HepG2 (cell line): Measurements from ENCODE around the gene RRP12. TPM values are rescaled to one million over a fixed set of nuclear protein-coding genes. Genes with fewer than 3 reads are reported as not detected.

Experiments
- CENPX ChIP-seq: sonication (generic); formaldehyde crosslinking; IDR thresholded peaks from 2 replicates; pipeline ENCODE4 v1.9.0; 2021; ENCODE audit warnings: mild to moderate bottlenecking, missing genetic modification reagents, moderate library complexity
- ESRRA ChIP-seq: sonication (generic); formaldehyde crosslinking; IDR thresholded peaks from 2 replicates; pipeline ENCODE4 v1.5.1; 2020; ENCODE audit warnings: mild to moderate bottlenecking, low read depth, missing genetic modification reagents
- MTA1 ChIP-seq: sonication (generic); formaldehyde crosslinking; IDR thresholded peaks from 2 replicates; pipeline ENCODE4 v1.4.0; 2020; ENCODE audit warnings: missing genetic modification reagents, mild to moderate bottlenecking, borderline replicate concordance
- NFATC3 ChIP-seq: sonication (generic); formaldehyde crosslinking; IDR thresholded peaks from 2 replicates; pipeline ENCODE4 v1.5.1; 2020; ENCODE audit warnings: mild to moderate bottlenecking, missing genetic modification reagents
- NFE2L2 ChIP-seq: fragments of 150-350 bp; IDR thresholded peaks from 2 replicates; pipeline ENCODE4 v1.6.1; 2014; ENCODE audit warnings: low read length
- NR3C1 ChIP-seq: sonication (generic); formaldehyde crosslinking; IDR thresholded peaks from 2 replicates; pipeline ENCODE4 v1.4.0; 2020; ENCODE audit warnings: missing genetic modification reagents
- ONECUT2 ChIP-seq: sonication (generic); formaldehyde crosslinking; IDR thresholded peaks from 2 replicates; pipeline ENCODE4 v1.4.0; 2020; ENCODE audit warnings: missing genetic modification reagents
- PAF1 ChIP-seq: IDR thresholded peaks from 2 replicates; pipeline ENCODE4 v1.6.1; 2016; ENCODE audit warnings: missing genetic modification reagents, missing compliant biosample characterization
- PHF21A ChIP-seq: sonication (generic); formaldehyde crosslinking; IDR thresholded peaks from 2 replicates; pipeline ENCODE4 v1.5.0; 2020; ENCODE audit warnings: mild to moderate bottlenecking, missing genetic modification reagents
- POLR2A ChIP-seq, 2 experiments: IDR thresholded peaks; 2 replicates each; pipeline ENCODE4 v1.6.1; 2011; ENCODE audit warnings: low read depth in 2 of 2, low read length in 2 of 2, mild to moderate bottlenecking in 1 of 2, moderate library complexity in 1 of 2; ENCODE audit not compliant: insufficient read depth in 1 of 2
- SP4 ChIP-seq: sonication (generic); formaldehyde crosslinking; IDR thresholded peaks from 2 replicates; pipeline ENCODE4 v1.8.1; 2023; ENCODE audit warnings: mild to moderate bottlenecking, missing genetic modification reagents
- ZMYM2 ChIP-seq: sonication (generic); formaldehyde crosslinking; IDR thresholded peaks from 2 replicates; pipeline ENCODE4 v1.8.0; 2022; ENCODE audit warnings: mild to moderate bottlenecking, missing genetic modification reagents
- ZNF30 ChIP-seq: sonication (generic); formaldehyde crosslinking; IDR thresholded peaks from 2 replicates; pipeline ENCODE4 v1.5.0; 2020; ENCODE audit warnings: mild to moderate bottlenecking, missing genetic modification reagents
- ZNF451 ChIP-seq: sonication (generic); formaldehyde crosslinking; IDR thresholded peaks from 2 replicates; pipeline ENCODE4 v1.5.0; 2020; ENCODE audit warnings: mild to moderate bottlenecking, missing genetic modification reagents
- ZNF7 ChIP-seq: IDR thresholded peaks from 2 replicates; pipeline ENCODE4 v1.6.1; 2016; ENCODE audit warnings: missing biosample characterization, missing genetic modification reagents
- ZSCAN21 ChIP-seq: sonication (generic); formaldehyde crosslinking; IDR thresholded peaks from 2 replicates; pipeline ENCODE4 v1.8.0; 2022; ENCODE audit warnings: mild to moderate bottlenecking, missing genetic modification reagents, moderate library complexity, borderline replicate concordance
- polyA plus RNA-seq, 8 experiments: library from polyadenylated mRNA; depleted of rRNA in 3 of 8; stranded (reverse) in 7 of 8; unstranded in 1 of 8; fragments of >200 nt; fragmentation: Illumina TruSeq in 4 of 8; extraction: Trizol in 4 of 8; gene quantifications; 2 replicates each; pipeline versions ENCODE4 v1.2.1 to v1.2.3, GENCODE V29; 2011 to 2016; ENCODE audit warnings: low read depth in 4 of 8, missing spikeins in 1 of 8, mixed read lengths in 1 of 8; ENCODE audit not compliant: insufficient read depth in 1 of 8
- total RNA-seq, 5 experiments: library from RNA; depleted of rRNA; stranded (reverse); fragments of >200 nt; fragmentation: Illumina TruSeq; extraction: Trizol; gene quantifications; 2 replicates each; pipeline ENCODE4 v1.2.3, GENCODE V29; 2016; ENCODE audit warnings: low read depth in 1 of 5
- TF ChIP-seq, protein P1 (sequence below): IDR thresholded peaks from 2 replicates; pipeline ENCODE4 v1.6.1; 2016; ENCODE audit warnings: control low read depth
- TF ChIP-seq, protein P2 (sequence below): sonication (generic); formaldehyde crosslinking; conservative IDR thresholded peaks from 2 replicates; pipeline ENCODE4 v1.4.0; 2020; ENCODE audit warnings: missing genetic modification reagents
- TF ChIP-seq, protein P3 (sequence below): sonication (generic); formaldehyde crosslinking; IDR thresholded peaks from 2 replicates; pipeline ENCODE4 v1.4.0; 2020; ENCODE audit warnings: mild to moderate bottlenecking, missing genetic modification reagents
- TF ChIP-seq, protein P4 (sequence below): sonication (generic); formaldehyde crosslinking; IDR thresholded peaks from 2 replicates; pipeline ENCODE4 v1.4.0; 2020; ENCODE audit warnings: missing genetic modification reagents, low read depth, mild to moderate bottlenecking, borderline replicate concordance
- TF ChIP-seq, protein P5 (sequence below): IDR thresholded peaks from 2 replicates; pipeline ENCODE4 v1.6.1; 2016; ENCODE audit warnings: low read depth
- TF ChIP-seq, protein P6 (sequence below): sonication (generic); formaldehyde crosslinking; IDR thresholded peaks from 2 replicates; pipeline ENCODE4 v1.4.0; 2020; ENCODE audit warnings: missing genetic modification reagents

RRP12 gene
- total and polyA plus RNA-seq, 2 of the 13 experiments (the other 11 are each of a cell fraction or from before 2014, with no cell fraction given): 13.2 to 39.4 TPM

DNA sequence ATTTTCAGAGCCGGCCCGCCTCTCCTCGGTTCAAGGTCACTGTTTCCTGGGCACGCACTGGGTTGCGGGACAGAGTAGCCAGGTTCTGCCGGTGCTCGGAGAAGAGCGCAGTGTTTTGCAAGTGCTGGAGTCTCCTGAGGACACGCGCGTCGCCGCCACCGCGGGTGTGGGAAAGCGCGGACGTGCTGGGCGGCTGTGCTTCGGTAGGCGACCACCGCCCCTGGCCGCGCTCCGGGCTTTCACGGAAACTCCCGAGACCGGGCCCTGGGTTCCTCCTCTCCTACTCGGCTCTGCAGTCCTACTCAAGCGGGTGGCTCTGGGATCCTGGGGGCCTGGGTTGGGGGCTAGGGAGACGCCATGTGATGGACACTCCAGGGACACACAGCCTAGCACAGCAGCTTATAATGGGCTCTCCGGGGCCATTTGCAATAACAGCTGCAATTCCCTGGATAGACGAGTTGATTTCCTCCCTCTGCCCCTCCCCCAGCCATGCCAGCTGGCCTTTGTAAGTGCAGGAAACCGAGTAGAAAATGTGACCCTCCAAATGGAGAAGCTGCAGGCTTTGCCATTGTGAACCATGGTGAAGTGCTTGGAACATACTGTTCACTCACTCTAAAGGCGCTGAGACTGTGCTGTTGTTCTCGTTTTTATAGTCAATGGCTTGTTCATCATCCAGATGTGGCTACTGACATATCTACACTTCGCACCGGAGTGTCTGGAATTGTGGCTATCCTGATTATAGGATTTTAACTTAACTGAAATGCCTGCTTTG lies 79.9 kb downstream of the RRP12 start (continued):
- TF ChIP-seq, protein P1, sequence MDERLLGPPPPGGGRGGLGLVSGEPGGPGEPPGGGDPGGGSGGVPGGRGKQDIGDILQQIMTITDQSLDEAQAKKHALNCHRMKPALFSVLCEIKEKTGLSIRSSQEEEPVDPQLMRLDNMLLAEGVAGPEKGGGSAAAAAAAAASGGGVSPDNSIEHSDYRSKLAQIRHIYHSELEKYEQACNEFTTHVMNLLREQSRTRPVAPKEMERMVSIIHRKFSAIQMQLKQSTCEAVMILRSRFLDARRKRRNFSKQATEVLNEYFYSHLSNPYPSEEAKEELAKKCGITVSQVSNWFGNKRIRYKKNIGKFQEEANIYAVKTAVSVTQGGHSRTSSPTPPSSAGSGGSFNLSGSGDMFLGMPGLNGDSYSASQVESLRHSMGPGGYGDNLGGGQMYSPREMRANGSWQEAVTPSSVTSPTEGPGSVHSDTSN: no peak
- TF ChIP-seq SP4 (CRISPR knock-in tag) (no peak), PAF1 (CRISPR knock-in tag) (no peak), ZSCAN21 (CRISPR knock-in tag) (no peak), NR3C1 (no peak), POLR2A (IDR thresholded peaks at IDR 0.05; ENCODE audit: insufficient read depth in 1 of 2, low read depth in 2 of 2, low read length in 2 of 2) (no peak), ZNF7 (no peak), MTA1 (peak; percentile 46; the same call in 1 of the 2 replicates), ONECUT2 (no peak), ZNF451 (CRISPR knock-in tag) (no peak), ESRRA (CRISPR knock-in tag) (no peak), ZMYM2 (CRISPR knock-in tag) (no peak), PHF21A (no peak), NFATC3 (no peak), NFE2L2 (no peak), CENPX (CRISPR knock-in tag) (no peak), ZNF30 (no peak)
- TF ChIP-seq, protein P2, sequence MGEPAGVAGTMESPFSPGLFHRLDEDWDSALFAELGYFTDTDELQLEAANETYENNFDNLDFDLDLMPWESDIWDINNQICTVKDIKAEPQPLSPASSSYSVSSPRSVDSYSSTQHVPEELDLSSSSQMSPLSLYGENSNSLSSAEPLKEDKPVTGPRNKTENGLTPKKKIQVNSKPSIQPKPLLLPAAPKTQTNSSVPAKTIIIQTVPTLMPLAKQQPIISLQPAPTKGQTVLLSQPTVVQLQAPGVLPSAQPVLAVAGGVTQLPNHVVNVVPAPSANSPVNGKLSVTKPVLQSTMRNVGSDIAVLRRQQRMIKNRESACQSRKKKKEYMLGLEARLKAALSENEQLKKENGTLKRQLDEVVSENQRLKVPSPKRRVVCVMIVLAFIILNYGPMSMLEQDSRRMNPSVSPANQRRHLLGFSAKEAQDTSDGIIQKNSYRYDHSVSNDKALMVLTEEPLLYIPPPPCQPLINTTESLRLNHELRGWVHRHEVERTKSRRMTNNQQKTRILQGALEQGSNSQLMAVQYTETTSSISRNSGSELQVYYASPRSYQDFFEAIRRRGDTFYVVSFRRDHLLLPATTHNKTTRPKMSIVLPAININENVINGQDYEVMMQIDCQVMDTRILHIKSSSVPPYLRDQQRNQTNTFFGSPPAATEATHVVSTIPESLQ (CRISPR knock-in tag): no peak
- TF ChIP-seq, protein P3, sequence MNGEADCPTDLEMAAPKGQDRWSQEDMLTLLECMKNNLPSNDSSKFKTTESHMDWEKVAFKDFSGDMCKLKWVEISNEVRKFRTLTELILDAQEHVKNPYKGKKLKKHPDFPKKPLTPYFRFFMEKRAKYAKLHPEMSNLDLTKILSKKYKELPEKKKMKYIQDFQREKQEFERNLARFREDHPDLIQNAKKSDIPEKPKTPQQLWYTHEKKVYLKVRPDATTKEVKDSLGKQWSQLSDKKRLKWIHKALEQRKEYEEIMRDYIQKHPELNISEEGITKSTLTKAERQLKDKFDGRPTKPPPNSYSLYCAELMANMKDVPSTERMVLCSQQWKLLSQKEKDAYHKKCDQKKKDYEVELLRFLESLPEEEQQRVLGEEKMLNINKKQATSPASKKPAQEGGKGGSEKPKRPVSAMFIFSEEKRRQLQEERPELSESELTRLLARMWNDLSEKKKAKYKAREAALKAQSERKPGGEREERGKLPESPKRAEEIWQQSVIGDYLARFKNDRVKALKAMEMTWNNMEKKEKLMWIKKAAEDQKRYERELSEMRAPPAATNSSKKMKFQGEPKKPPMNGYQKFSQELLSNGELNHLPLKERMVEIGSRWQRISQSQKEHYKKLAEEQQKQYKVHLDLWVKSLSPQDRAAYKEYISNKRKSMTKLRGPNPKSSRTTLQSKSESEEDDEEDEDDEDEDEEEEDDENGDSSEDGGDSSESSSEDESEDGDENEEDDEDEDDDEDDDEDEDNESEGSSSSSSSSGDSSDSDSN (CRISPR knock-in tag): no peak
- TF ChIP-seq, protein P4, sequence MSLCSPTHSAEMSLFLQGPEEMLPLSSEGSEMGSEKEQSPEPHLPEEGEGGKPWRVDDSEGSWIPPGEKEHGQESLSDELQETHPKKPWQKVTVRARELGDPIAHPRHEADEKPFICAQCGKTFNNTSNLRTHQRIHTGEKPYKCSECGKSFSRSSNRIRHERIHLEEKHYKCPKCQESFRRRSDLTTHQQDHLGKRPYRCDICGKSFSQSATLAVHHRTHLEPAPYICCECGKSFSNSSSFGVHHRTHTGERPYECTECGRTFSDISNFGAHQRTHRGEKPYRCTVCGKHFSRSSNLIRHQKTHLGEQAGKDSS: no peak
- TF ChIP-seq, protein P5, sequence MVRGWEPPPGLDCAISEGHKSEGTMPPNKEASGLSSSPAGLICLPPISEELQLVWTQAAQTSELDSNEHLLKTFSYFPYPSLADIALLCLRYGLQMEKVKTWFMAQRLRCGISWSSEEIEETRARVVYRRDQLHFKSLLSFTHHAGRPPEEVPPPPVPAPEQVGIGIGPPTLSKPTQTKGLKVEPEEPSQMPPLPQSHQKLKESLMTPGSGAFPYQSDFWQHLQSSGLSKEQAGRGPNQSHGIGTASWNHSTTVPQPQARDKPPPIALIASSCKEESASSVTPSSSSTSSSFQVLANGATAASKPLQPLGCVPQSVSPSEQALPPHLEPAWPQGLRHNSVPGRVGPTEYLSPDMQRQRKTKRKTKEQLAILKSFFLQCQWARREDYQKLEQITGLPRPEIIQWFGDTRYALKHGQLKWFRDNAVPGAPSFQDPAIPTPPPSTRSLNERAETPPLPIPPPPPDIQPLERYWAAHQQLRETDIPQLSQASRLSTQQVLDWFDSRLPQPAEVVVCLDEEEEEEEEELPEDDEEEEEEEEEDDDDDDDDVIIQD (CRISPR knock-in tag): no peak
- TF ChIP-seq, protein P6, sequence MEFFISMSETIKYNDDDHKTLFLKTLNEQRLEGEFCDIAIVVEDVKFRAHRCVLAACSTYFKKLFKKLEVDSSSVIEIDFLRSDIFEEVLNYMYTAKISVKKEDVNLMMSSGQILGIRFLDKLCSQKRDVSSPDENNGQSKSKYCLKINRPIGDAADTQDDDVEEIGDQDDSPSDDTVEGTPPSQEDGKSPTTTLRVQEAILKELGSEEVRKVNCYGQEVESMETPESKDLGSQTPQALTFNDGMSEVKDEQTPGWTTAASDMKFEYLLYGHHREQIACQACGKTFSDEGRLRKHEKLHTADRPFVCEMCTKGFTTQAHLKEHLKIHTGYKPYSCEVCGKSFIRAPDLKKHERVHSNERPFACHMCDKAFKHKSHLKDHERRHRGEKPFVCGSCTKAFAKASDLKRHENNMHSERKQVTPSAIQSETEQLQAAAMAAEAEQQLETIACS: no peak
